Measurements from ENCODE around the gene ZNF236. TPM values are rescaled to one million over a fixed set of nuclear protein-coding genes. Genes with fewer than 3 reads are reported as not detected.

The ZNF236 gene
- total RNA-seq, 1 donor from 2014 or later, result 9.9 TPM

DNA sequence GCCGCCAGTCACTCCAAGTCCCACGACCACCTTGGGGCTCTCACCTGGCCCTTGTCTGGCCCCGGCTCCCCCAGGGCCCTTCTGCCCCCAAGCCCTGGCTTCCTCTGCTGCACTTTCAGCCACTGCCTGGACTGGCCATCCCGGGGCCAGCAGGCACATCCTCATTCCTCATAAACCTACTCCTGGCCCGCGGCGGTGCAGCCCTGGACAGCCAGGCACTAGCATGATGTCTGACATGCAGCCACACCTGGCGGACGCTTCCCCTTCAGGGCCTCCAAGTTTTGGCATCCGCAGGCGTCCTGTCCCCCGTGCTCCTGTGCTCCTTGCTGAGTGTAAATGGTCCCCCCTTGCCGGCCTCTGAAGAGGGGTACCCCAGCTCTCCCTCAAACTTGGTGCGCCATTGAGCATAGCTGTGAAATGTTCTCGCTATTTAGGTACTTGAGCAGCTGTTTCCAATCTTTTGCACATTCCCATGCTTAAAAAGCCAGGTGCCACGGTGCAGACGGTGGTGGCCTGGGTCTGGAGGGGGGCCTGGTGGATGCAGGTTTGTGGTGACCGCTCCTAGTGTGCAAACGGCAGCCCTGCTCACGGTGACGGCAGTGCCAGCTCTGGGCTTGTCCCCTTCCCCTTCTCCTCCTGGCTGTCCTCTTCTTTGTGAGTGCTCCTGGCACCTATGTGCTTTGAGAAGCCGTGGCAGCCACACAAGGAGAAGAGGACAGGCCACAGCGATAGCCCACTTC is 186.4 kb downstream of the ZNF236 start:
- TF ChIP-seq, protein P1, sequence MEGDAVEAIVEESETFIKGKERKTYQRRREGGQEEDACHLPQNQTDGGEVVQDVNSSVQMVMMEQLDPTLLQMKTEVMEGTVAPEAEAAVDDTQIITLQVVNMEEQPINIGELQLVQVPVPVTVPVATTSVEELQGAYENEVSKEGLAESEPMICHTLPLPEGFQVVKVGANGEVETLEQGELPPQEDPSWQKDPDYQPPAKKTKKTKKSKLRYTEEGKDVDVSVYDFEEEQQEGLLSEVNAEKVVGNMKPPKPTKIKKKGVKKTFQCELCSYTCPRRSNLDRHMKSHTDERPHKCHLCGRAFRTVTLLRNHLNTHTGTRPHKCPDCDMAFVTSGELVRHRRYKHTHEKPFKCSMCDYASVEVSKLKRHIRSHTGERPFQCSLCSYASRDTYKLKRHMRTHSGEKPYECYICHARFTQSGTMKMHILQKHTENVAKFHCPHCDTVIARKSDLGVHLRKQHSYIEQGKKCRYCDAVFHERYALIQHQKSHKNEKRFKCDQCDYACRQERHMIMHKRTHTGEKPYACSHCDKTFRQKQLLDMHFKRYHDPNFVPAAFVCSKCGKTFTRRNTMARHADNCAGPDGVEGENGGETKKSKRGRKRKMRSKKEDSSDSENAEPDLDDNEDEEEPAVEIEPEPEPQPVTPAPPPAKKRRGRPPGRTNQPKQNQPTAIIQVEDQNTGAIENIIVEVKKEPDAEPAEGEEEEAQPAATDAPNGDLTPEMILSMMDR (conservative IDR thresholded peaks at IDR 0.05; ENCODE audit: low read depth, low read length), result no peak
- DNase-seq (ENCODE audit: low read depth), result no peak
- H3K4me3 ChIP-seq (ENCODE audit: low read depth, low read length), result no peak overlapping the region

DNA sequence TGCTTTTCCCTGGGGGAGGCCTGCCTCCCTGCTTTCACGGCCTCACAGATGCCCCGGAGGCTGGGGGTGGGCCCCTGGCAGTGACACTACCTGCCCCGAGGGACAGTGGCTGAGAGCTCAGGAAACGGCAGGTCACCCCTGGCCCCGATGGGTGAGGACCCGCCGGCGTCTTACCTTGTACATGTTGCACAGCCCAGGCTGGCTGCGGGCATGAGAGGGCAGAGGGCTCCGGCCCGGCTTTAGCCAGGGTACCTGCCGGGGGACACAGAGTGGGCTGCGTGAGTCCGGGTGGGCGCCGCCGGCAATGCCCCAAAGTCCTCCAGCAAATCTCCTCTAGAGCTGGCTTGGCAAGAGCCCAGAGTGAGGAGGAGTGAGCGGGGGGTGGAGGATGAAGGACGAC is 187.3 kb downstream of the ZNF236 start:
- TF ChIP-seq, protein P1 (conservative IDR thresholded peaks at IDR 0.05; ENCODE audit: low read depth, low read length), result no peak
- DNase-seq (ENCODE audit: low read depth), result no peak
- no peak overlapping the region for H3K4me3 ChIP-seq (ENCODE audit: low read depth, low read length)

DNA sequence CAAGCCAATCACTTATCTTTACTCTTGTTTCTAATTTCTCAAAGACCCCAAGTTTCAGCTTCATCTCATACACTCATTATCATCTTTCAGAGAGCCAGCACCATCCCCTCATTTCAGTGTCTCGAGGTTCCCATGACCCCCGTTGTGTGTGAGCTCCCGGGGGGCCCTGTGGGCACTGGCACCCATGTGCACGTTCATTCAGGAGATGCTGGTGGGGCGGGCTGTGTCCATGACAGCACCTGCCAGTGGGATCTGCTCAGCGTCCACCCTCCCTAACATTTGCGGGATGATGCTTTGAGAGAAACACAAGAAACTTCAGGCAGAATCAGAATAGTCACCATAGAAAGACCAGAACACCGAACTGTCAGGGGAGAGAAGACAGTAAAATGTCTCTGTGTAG is 189.8 kb downstream of the ZNF236 start:
- TF ChIP-seq, protein P1 (conservative IDR thresholded peaks at IDR 0.05; ENCODE audit: low read depth, low read length), result no peak
- no peak overlapping the region for H3K4me3 ChIP-seq (ENCODE audit: low read depth, low read length)
- DNase-seq (ENCODE audit: low read depth), result no peak

DNA sequence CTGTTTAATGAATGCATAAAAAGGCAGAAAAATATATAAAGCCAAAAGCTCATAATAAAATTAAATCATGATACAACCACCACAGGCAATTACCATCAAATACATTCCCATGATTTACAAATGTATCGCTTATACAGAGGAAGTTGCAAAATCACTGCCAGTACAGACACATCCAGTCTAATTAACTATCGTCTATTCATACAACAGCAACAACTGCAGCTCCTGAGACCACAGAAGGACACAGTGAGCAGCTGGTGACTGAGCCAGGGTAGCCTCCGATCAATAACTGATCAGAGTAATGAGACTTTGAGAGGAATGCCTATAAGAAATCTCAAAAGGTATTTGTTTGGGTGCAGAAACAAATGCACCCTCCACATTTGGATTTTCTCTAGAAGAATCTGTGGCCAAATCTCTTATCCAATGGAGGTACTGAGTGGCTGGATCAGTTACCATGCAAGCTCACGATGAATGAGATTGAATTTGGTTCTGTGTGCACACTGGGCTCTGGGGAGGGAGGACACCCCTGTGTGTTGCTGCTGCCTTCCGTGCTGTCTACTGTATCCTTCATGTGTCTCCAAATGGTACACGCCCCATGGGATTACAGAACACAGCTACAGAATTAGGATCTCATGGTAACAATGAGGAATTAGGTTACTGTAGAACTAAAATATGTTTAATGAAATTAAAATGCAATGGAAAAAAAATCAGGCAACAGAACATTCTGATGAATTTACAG is 190.6 kb downstream of the ZNF236 start:
- DNase-seq (ENCODE audit: low read depth), result no peak

DNA sequence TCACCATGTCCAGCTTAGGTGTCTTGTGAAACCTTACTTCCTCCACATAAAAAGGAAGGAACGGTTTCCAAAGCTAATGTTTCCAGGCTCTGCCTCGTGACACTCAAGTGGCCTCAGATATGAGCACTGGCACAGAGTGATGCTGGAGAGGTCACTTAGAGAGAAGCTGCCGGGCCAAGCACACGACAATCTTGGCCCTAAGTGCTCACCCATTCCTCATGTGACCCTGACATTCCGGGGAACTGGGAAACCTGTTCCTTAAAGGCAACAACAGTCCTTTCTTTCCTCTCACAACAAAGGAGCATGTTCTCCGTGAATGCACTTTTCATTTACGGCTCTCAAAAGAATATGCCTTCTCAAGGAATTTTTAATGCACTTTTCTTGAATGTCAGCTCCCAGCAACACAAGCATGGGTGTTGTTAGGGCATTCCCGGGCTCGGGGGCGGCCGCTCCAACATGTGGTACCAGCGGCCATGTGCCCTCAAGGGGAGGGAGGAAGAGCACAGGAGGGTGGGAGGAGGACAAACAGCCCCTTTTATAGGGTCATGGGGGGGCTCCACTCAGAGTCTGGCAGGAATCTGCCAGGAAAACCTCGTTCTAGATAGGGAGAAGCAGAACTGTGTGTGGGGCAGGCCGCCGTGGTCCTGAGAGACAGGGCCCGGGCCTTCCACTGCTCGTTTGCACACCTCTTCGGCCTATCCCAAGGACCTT is 191.6 kb downstream of the ZNF236 start:
- TF ChIP-seq, protein P1 (conservative IDR thresholded peaks at IDR 0.05; ENCODE audit: low read depth, low read length), result no peak
- H3K4me3 ChIP-seq (ENCODE audit: low read depth, low read length), result no peak overlapping the region
- DNase-seq (ENCODE audit: low read depth), result no peak

More for the DNA sequence above, 190.6 kb downstream of the ZNF236 start:
- no peak overlapping the region for H3K4me3 ChIP-seq (ENCODE audit: low read depth, low read length)
- TF ChIP-seq, protein P1 (conservative IDR thresholded peaks at IDR 0.05; ENCODE audit: low read depth, low read length), result no peak

DNA sequence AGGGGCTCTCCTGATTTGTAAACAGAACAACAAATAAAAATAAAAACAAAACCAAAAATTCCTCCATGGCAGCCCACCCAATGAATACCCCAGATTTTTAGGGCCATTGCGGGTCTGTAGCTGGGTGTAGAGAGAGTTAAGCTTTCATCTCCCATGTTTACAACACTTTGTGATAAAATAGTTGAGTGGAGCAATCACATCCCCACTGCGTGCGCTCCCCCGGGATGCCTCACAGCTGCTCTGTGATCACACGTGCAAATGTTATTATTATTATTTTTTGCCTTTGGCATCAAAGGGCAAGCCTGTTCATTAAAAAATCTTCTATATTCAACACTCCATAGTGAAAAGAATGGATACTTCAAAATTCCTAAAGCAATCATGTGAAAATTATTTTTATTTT is 192.2 kb downstream of the ZNF236 start:
- DNase-seq (ENCODE audit: low read depth), result no peak
- TF ChIP-seq, protein P1 (conservative IDR thresholded peaks at IDR 0.05; ENCODE audit: low read depth, low read length), result no peak

More for the DNA sequence above, 192.2 kb downstream of the ZNF236 start:
- no peak overlapping the region for H3K4me3 ChIP-seq (ENCODE audit: low read depth, low read length)

Data from epithelial cell of proximal tubule (primary cell).